Cardiac fibroblast (primary cell): Measurements from ENCODE around the gene SCARF2.

ENCODE experiments used
- DNase-seq, 2 donors: peaks; one replicate each; pipeline versions ENCODE4 v3.0.0 to v3.0.0-alpha.2; 2010; ENCODE audit warnings: low read depth in 2 of 2
- H3K4me3 ChIP-seq, 2 donors: replicated peaks in 1 of 2; 1 replicate in 1 of 2; 2 replicates in 1 of 2; pipeline ENCODE4 v1.5.1; 2011; ENCODE audit warnings: low read depth in 2 of 2, low read length in 2 of 2, mild to moderate bottlenecking in 2 of 2, moderate library complexity in 1 of 2
- CTCF ChIP-seq: IDR thresholded peaks from one replicate; pipeline ENCODE4 v1.5.1; 2011; ENCODE audit warnings: low read depth, mild to moderate bottlenecking, low read length, inconsistent platforms

Gene SCARF2

GRCh38 chr22:20389288-20389687 lies 48.3 kb downstream of the SCARF2 start:
- DNase-seq, result no peak
- TF ChIP-seq CTCF, result no peak
- H3K4me3 ChIP-seq, result no peak overlapping the region

GRCh38 chr22:20388200-20388599 lies 49.4 kb downstream of the SCARF2 start:
- DNase-seq, result no peak
- no peak for TF ChIP-seq CTCF
- no peak overlapping the region for H3K4me3 ChIP-seq

- no peak for TF ChIP-seq CTCF
- no peak overlapping the region for H3K4me3 ChIP-seq
- no peak for DNase-seq
Measured at GRCh38 chr22:20386972-20387371, 50.7 kb downstream of the SCARF2 start.

DNA sequence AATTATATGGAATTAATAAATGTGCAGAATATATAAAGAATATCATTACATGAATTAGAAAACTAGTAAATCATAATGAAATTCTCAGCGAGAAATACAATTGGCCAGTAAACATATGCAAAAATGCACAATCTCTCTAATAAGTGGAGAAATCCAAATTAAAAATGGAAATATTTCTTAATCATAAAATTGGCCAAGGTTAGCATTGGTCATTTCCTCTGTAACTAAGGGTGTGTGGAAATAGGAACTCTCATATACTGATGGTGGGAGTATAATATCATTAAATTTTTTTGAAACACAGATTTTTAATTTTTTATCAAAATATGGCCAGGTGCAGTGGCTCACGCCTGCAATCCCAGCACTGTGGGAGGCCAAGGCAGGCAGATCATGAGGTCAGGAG lies 51.3 kb downstream of the SCARF2 start:
- no peak for TF ChIP-seq CTCF
- DNase-seq, result no peak
- no peak overlapping the region for H3K4me3 ChIP-seq

- no peak for DNase-seq
- no peak for TF ChIP-seq CTCF
- H3K4me3 ChIP-seq, result no peak overlapping the region
Measured at GRCh38 chr22:20384865-20385264, 52.8 kb downstream of the SCARF2 start.

DNA sequence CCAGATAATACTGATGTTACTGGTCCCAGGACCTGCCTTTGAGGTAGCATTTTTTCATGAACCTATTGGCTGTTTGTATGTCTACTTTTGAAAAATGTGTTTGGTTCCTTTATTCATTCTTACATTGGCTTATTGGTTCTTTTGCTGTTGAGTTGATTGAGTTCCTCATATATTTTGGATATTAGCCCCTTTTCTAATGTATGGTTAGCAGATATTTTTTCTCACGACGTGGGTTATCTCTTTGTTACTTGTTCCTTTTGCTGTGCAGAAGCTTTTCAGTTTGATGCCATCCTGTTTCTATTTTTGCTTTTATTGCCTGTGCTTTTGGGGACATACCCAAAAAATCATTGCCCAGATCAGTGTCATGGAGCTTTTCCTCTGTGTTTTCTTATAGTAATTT lies 53.5 kb downstream of the SCARF2 start:
- no peak for TF ChIP-seq CTCF
- DNase-seq, result no peak
- H3K4me3 ChIP-seq, result no peak overlapping the region

DNA sequence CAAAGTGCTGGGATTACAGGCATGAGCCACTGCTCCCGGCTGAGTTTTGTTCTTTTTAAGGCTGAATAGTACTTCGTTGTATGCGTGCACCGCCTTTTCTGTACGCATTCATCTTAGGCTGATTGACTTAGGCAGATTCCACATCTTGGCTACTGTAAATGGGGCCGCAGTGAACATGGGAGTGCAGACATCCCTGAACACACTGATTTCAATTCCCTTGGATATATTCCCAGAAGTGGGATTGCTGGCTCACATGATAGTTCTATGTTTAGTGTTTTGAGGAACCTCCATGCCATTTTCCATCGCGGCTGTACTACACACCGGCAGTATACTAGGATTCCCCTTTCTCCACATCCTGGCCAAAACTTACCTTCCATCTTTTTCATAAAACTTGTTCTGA lies 54.1 kb downstream of the SCARF2 start:
- H3K4me3 ChIP-seq, result no peak overlapping the region
- DNase-seq, result no peak
- no peak for TF ChIP-seq CTCF
